ENCODE data around the gene GTF3A.

DNA sequence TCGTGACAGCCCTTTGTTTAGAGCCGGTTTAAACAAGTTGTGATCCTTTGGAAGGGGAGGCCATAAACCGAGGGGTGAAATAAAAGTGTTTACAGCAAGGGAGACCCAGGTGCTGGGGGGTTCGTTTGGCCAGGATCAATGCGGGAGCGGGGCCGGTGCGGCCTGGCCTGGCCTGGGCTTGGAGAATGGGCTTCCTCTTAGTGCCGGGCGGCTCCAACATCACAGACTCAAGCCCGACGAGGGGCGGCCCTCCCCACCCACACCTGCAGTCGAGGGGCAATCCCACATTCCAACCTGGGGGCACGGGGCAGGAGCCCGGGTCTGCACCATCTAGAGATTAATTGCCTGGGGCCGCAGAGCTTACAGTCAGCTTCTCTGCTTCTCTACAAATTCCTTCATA is 42.8 kb upstream of the GTF3A start:
- TF ChIP-seq, protein P1, sequence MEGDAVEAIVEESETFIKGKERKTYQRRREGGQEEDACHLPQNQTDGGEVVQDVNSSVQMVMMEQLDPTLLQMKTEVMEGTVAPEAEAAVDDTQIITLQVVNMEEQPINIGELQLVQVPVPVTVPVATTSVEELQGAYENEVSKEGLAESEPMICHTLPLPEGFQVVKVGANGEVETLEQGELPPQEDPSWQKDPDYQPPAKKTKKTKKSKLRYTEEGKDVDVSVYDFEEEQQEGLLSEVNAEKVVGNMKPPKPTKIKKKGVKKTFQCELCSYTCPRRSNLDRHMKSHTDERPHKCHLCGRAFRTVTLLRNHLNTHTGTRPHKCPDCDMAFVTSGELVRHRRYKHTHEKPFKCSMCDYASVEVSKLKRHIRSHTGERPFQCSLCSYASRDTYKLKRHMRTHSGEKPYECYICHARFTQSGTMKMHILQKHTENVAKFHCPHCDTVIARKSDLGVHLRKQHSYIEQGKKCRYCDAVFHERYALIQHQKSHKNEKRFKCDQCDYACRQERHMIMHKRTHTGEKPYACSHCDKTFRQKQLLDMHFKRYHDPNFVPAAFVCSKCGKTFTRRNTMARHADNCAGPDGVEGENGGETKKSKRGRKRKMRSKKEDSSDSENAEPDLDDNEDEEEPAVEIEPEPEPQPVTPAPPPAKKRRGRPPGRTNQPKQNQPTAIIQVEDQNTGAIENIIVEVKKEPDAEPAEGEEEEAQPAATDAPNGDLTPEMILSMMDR (IDR thresholded peaks at IDR 0.05): no peak
- no peak for TF ChIP-seq POLR2A (IDR thresholded peaks at IDR 0.05)
